ENCODE results near the gene PHACTR4.

GRCh38 chr1:28365864-28366263, 3.7 kb upstream of the PHACTR4 start:
- TF ChIP-seq CTCF (IDR thresholded peaks at IDR 0.05; ENCODE audit: low read depth, low read length) (no peak), EZH2phosphoT487 (IDR thresholded peaks at IDR 0.05; ENCODE audit: low read depth) (no peak)

Data from OCI-LY3 (cell line).